ENCODE data around the gene ACACA. TPM values are rescaled to one million over a fixed set of nuclear protein-coding genes. Genes with fewer than 3 reads are reported as not detected.
A peak's percentile ranks its signal among the peaks of the same experiment; 100 is the strongest.

ACACA gene
- total and polyA plus RNA-seq, 2 donors (not counting 3 experiments of a cell fraction or from before 2014, with no cell fraction given): 55.3 to 124 TPM

GRCh38 chr17:37359682-37360188, 46.9 kb downstream of the ACACA start:
- ChIA-PET POLR2A (no interaction called here), CTCF (interaction anchor here (0.8 to 2.8 kb wide), 4 partner anchors 12 to 26 kb away, joined by 4 to 41 read pairs (median 4); no protein-coding TSS in a partner anchor)
- intact Hi-C loops (cut with micrococcal nuclease) (loop anchor here (1.0 to 5.0 kb wide), 4 partner anchors 48 to 812 kb away; partner anchors contain the start of genes ACACA, SYNRG and TADA2A), dilution Hi-C loops (cut with MboI; ENCODE audit: extremely low pct_ligation_motif_present, low sequenced_read_pairs) (no loop called here)
- DNase-seq (ENCODE audit: low read depth, low spot score) (no peak), FAIRE-seq (no peak)
- no peak for TF ChIP-seq GATA2 (IDR thresholded peaks at IDR 0.05; ENCODE audit: insufficient read depth, insufficient read length, low read depth, low read length)
- BruUV-seq (replicated peaks): TSS peak; percentile 88
- Histone ChIP-seq H3K36me3 (ENCODE audit: control insufficient read depth in 2 of 2, extremely low read depth in 1 of 2, insufficient read depth in 2 of 2, low read length in 2 of 2) (no peaks in the 10 kb centered on the region), H2AFZ (ENCODE audit: low read depth, low read length) (peak overlapping the region; percentile 53), H3K9me3 (replicated peaks; ENCODE audit: control insufficient read depth, insufficient read depth, low read length) (no peaks in the 10 kb centered on the region), H3K9me1 (replicated peaks; ENCODE audit: control insufficient read depth, extremely low read depth, insufficient read depth, low read length) (no peaks in the 10 kb centered on the region), H3K4me2 (ENCODE audit: insufficient read depth, low read length) (peak overlapping the region; percentile 19), H3K27me3 (ENCODE audit: control insufficient read depth in 2 of 2, insufficient read depth in 2 of 2, low read length in 2 of 2) (no peaks in the 10 kb centered on the region), H3K79me2 (ENCODE audit: control insufficient read depth, insufficient read depth, low read length) (peaks cover 41% of the 10 kb centered on the region), H3K9ac (replicated peaks; ENCODE audit: extremely low read depth, insufficient read depth, low read length) (peak overlapping the region; percentile 53), H3K4me1 (ENCODE audit: control insufficient read depth, extremely low read depth, insufficient read depth, low read length) (peaks cover 21% of the 10 kb centered on the region), H3K4me3 (replicated peaks in 1 of 3; ENCODE audit: insufficient read depth in 1 of 3, low read depth in 1 of 3, low read length in 3 of 3) (peak overlapping the region in 2 of 3 experiments; percentile 4 to 43), H3K27ac (ENCODE audit: insufficient read depth, low read depth, low read length) (peak overlapping the region; percentile 42), H4K20me1 (replicated peaks; ENCODE audit: control insufficient read depth, extremely low read depth, insufficient read depth, low read length) (no peaks in the 10 kb centered on the region)

GRCh38 chr17:37358830-37359681, 47.6 kb downstream of the ACACA start:
- Histone ChIP-seq H3K36me3 (ENCODE audit: control insufficient read depth in 2 of 2, extremely low read depth in 1 of 2, insufficient read depth in 2 of 2, low read length in 2 of 2) (peaks cover 0 to 2% of the 10 kb centered on the region in 2 experiments), H3K9me3 (replicated peaks; ENCODE audit: control insufficient read depth, insufficient read depth, low read length) (no peaks in the 10 kb centered on the region), H4K20me1 (replicated peaks; ENCODE audit: control insufficient read depth, extremely low read depth, insufficient read depth, low read length) (no peaks in the 10 kb centered on the region), H3K9me1 (replicated peaks; ENCODE audit: control insufficient read depth, extremely low read depth, insufficient read depth, low read length) (no peaks in the 10 kb centered on the region), H3K4me3 (replicated peaks in 1 of 3; ENCODE audit: insufficient read depth in 1 of 3, low read depth in 1 of 3, low read length in 3 of 3) (peak overlapping the region; percentile 47 to 89 (median 84)), H3K27ac (ENCODE audit: insufficient read depth, low read depth, low read length) (peak overlapping the region; percentile 50), H3K27me3 (ENCODE audit: control insufficient read depth in 2 of 2, insufficient read depth in 2 of 2, low read length in 2 of 2) (no peaks in the 10 kb centered on the region), H2AFZ (ENCODE audit: low read depth, low read length) (peak overlapping the region; percentile 54), H3K4me2 (ENCODE audit: insufficient read depth, low read length) (peak overlapping the region; percentile 92), H3K4me1 (ENCODE audit: control insufficient read depth, extremely low read depth, insufficient read depth, low read length) (peaks cover 21% of the 10 kb centered on the region), H3K9ac (replicated peaks; ENCODE audit: extremely low read depth, insufficient read depth, low read length) (peak overlapping the region; percentile 72), H3K79me2 (ENCODE audit: control insufficient read depth, insufficient read depth, low read length) (peaks cover 48% of the 10 kb centered on the region)
- no TSS peak for BruUV-seq (replicated peaks)
- intact Hi-C loops (cut with micrococcal nuclease) (loop anchor here (1.0 to 5.0 kb wide), 4 partner anchors 48 to 812 kb away; partner anchors contain the start of genes ACACA, SYNRG and TADA2A), dilution Hi-C loops (cut with MboI; ENCODE audit: extremely low pct_ligation_motif_present, low sequenced_read_pairs) (no loop called here)
- TF ChIP-seq GATA2 (IDR thresholded peaks at IDR 0.05; ENCODE audit: insufficient read depth, insufficient read length, low read depth, low read length) (no peak), EZH2 (IDR thresholded peaks at IDR 0.05; ENCODE audit: borderline replicate concordance, low read depth, low read length, severe bottlenecking) (no peak), POLR2A (IDR thresholded peaks at IDR 0.05; ENCODE audit: low read depth, low read length) (no peak), MYC (IDR thresholded peaks at IDR 0.05; ENCODE audit: low read depth, low read length) (no peak), CTCF (IDR thresholded peaks at IDR 0.05; ENCODE audit: extremely low read depth in 1 of 2, insufficient read depth in 1 of 2, low read depth in 1 of 2, low read length in 2 of 2) (peak in 1 of 2 donors; percentile 13), MAX (IDR thresholded peaks at IDR 0.05; ENCODE audit: insufficient read depth, insufficient read length) (no peak), FOS (IDR thresholded peaks at IDR 0.05; ENCODE audit: borderline replicate concordance, insufficient read depth, low read length) (no peak)
- ChIA-PET POLR2A (interaction anchor here (0.5 kb wide), 2 partner anchors 11 to 905 kb away, joined by 3 read pairs; no protein-coding TSS in a partner anchor), CTCF (interaction anchor here (0.6 to 2.8 kb wide), 9 partner anchors 8 to 48 kb away, joined by 3 to 41 read pairs (median 4); no protein-coding TSS in a partner anchor)
- DNase-seq (ENCODE audit: low read depth, low spot score) (peak; percentile 95), FAIRE-seq (no peak)

Data from endothelial cell of umbilical vein (primary cell).